Right atrium auricular region (tissue), 2 donors: Measurements from ENCODE around the gene RAB2B. TPM values are rescaled to one million over a fixed set of nuclear protein-coding genes. Genes with fewer than 3 reads are reported as not detected.

Experiments
- DNase-seq: peaks from one replicate; pipeline ENCODE4 v3.0.0-alpha.2; 2019; ENCODE audit warnings: low spot score
- H3K27ac ChIP-seq, 2 donors: fragments of 200-600 bp; sonication (generic); 1 replicate in 1 of 2; 2 replicates in 1 of 2; pipeline ENCODE4 v1.5.1; 2016 to 2019
- H3K27me3 ChIP-seq, 2 donors: fragments of 200-600 bp; sonication (generic); one replicate each; pipeline versions ENCODE4 v1.5.1 to v1.6.0; 2017 to 2019
- H3K36me3 ChIP-seq: fragments of 200-600 bp; sonication (generic); one replicate; pipeline ENCODE4 v1.5.1; 2016
- H3K4me1 ChIP-seq, 2 donors: fragments of 200-600 bp; sonication (generic); one replicate each; pipeline versions ENCODE4 v1.5.1 to v1.6.0; 2017 to 2019
- H3K4me3 ChIP-seq, 2 donors: fragments of 200-600 bp; sonication (generic); 1 replicate in 1 of 2; 2 replicates in 1 of 2; pipeline ENCODE4 v1.5.1; 2017 to 2019; ENCODE audit warnings: mild to moderate bottlenecking in 1 of 2, moderate library complexity in 1 of 2
- H3K9me3 ChIP-seq, 2 donors: fragments of 200-600 bp; sonication (generic); one replicate each; pipeline ENCODE4 v1.5.1; 2019
- total RNA-seq, 2 donors: library from RNA; depleted of rRNA; stranded (reverse); fragments of >200 nt; gene quantifications; one replicate each; pipeline ENCODE4 v1.1.0, GENCODE V29; 2016
- TF ChIP-seq, protein P1 (sequence below), 2 donors: fragments of 200-600 bp; sonication (generic); IDR thresholded peaks; one replicate each; pipeline ENCODE4 v1.5.1; 2019; ENCODE audit warnings: antibody characterized with exemption in 2 of 2

The RAB2B gene
- total RNA-seq, 2 donors from 2014 or later, result 11.8 to 22.2 TPM

GRCh38 chr14:21428930-21429329 is 47.8 kb downstream of the RAB2B start:
- no peak overlapping the region for H3K4me3 ChIP-seq
- H3K27ac ChIP-seq, result no peak overlapping the region
- H3K36me3 ChIP-seq, result peaks cover 74% of the 10 kb centered on the region
- H3K27me3 ChIP-seq, result no peaks in the 10 kb centered on the region
- TF ChIP-seq, protein P1, sequence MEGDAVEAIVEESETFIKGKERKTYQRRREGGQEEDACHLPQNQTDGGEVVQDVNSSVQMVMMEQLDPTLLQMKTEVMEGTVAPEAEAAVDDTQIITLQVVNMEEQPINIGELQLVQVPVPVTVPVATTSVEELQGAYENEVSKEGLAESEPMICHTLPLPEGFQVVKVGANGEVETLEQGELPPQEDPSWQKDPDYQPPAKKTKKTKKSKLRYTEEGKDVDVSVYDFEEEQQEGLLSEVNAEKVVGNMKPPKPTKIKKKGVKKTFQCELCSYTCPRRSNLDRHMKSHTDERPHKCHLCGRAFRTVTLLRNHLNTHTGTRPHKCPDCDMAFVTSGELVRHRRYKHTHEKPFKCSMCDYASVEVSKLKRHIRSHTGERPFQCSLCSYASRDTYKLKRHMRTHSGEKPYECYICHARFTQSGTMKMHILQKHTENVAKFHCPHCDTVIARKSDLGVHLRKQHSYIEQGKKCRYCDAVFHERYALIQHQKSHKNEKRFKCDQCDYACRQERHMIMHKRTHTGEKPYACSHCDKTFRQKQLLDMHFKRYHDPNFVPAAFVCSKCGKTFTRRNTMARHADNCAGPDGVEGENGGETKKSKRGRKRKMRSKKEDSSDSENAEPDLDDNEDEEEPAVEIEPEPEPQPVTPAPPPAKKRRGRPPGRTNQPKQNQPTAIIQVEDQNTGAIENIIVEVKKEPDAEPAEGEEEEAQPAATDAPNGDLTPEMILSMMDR (IDR thresholded peaks at IDR 0.05), result no peak
- H3K9me3 ChIP-seq, result no peaks in the 10 kb centered on the region
- H3K4me1 ChIP-seq, result peaks cover 0 to 6% of the 10 kb centered on the region in 2 donors
- DNase-seq, result no peak

- TF ChIP-seq, protein P1 (IDR thresholded peaks at IDR 0.05), result no peak
- no peak overlapping the region for H3K27ac ChIP-seq
- H3K36me3 ChIP-seq, result peaks cover 94% of the 10 kb centered on the region
- no peak overlapping the region for H3K4me3 ChIP-seq
- no peak for DNase-seq
- H3K27me3 ChIP-seq, result no peaks in the 10 kb centered on the region
- peaks cover 0 to 6% of the 10 kb centered on the region in 2 donors for H3K4me1 ChIP-seq
- no peaks in the 10 kb centered on the region for H3K9me3 ChIP-seq
These were observed 50.1 kb downstream of the RAB2B start for GRCh38 chr14:21426692-21427091.

GRCh38 chr14:21419528-21419927 is 57.2 kb downstream of the RAB2B start:
- Histone ChIP-seq H3K4me3 (no peak overlapping the region), H3K27me3 (no peaks in the 10 kb centered on the region), H3K27ac (no peak overlapping the region), H3K4me1 (no peaks in the 10 kb centered on the region), H3K36me3 (peaks cover 71% of the 10 kb centered on the region), H3K9me3 (no peaks in the 10 kb centered on the region)
- DNase-seq, result no peak
- TF ChIP-seq, protein P1 (IDR thresholded peaks at IDR 0.05), result no peak

DNA sequence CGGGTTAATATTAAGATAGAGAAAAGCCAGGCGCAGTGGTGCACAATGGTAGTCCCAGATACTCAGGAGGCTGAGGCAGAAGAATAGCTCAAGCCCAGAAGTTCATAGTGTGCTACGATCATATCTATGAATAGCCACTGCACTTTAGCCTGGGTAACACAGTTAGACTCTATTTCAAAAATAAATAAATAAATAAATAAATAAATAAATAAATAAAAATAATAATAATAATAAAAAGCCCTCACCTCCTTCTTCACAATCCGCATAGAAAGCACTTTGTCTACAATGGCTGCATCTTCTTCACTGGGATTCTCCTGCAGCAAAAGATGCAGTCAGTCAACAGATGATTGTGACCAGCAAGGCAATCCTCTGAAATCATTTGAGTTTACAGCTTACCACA is 61.4 kb downstream of the RAB2B start:
- TF ChIP-seq, protein P1 (IDR thresholded peaks at IDR 0.05), result no peak
- Histone ChIP-seq H3K36me3 (peaks cover 71% of the 10 kb centered on the region), H3K27ac (no peak overlapping the region), H3K4me3 (no peak overlapping the region), H3K9me3 (no peaks in the 10 kb centered on the region), H3K27me3 (no peaks in the 10 kb centered on the region), H3K4me1 (no peaks in the 10 kb centered on the region)
- no peak for DNase-seq

- Histone ChIP-seq H3K27me3 (no peaks in the 10 kb centered on the region), H3K4me3 (no peak overlapping the region), H3K4me1 (no peaks in the 10 kb centered on the region), H3K9me3 (no peaks in the 10 kb centered on the region), H3K36me3 (peaks cover 73% of the 10 kb centered on the region), H3K27ac (no peak overlapping the region)
- TF ChIP-seq, protein P1 (IDR thresholded peaks at IDR 0.05), result no peak
- no peak for DNase-seq
These were observed 62.6 kb downstream of the RAB2B start for GRCh38 chr14:21414137-21414631.

Other genes with a start within 250 kb of the RAB2B start
- gene HNRNPC, start 207.5 kb downstream of the RAB2B start, total RNA-seq, result 100 to 1,000 TPM; 254 to 277 TPM
- gene RPGRIP1, start 196.9 kb downstream of the RAB2B start, total RNA-seq, result under 1 TPM in 1 of 2 donors, not detected in 1; 0.12 TPM
- 10 to 100 TPM; 30.0 to 35.9 TPM for gene SUPT16H, start 92.9 kb downstream of the RAB2B start, total RNA-seq
- gene CHD8, start 20.8 kb downstream of the RAB2B start, total RNA-seq, result 10 to 100 TPM; 31.9 to 39.1 TPM
- 10 to 100 TPM; 40.2 to 40.3 TPM for gene TOX4, start 236 bp upstream of the RAB2B start, total RNA-seq
- 10 to 100 TPM; 25.1 to 27.4 TPM for gene METTL3, start 34.4 kb upstream of the RAB2B start, total RNA-seq
- gene SALL2, start 49.4 kb upstream of the RAB2B start, total RNA-seq, result 10 to 100 TPM in 1 of 2 donors, 1 to 10 TPM in 1; 4.9 to 15.7 TPM
- gene OR10G3, start 103.1 kb upstream of the RAB2B start, total RNA-seq, result not detected
- gene OR10G2, start 158.0 kb upstream of the RAB2B start, total RNA-seq, result not detected
- gene OR4E2, start 176.9 kb upstream of the RAB2B start, total RNA-seq, result not detected
- not detected for gene OR4E1, start 196.9 kb upstream of the RAB2B start, total RNA-seq